Mesothelial cell of epicardium (in vitro differentiated cells): ENCODE measurements around the gene ADAMTS12. TPM values are rescaled to one million over a fixed set of nuclear protein-coding genes. Genes with fewer than 3 reads are reported as not detected.
"Not testable (repeated sequence)": the region's sequence is repeated elsewhere in the genome, so short reads cannot be mapped to it uniquely, and the experiment has no call there.

Experiments
- DNase-seq, 2 experiments: peaks; one replicate each; pipeline ENCODE4 v3.0.0; 2021; ENCODE audit warnings: low spot score in 2 of 2; ENCODE audit not compliant: unreplicated experiment in 2 of 2
- H3K27ac Mint-ChIP-seq: 2 replicates; pipeline ENCODE4 v1.8.0; 2021; ENCODE audit warnings: mixed read lengths
- H3K27me3 Mint-ChIP-seq: 2 replicates; pipeline ENCODE4 v1.8.0; 2021; ENCODE audit warnings: low read depth, mixed read lengths
- H3K36me3 Mint-ChIP-seq: 2 replicates; pipeline ENCODE4 v1.8.0; 2021; ENCODE audit warnings: mixed read lengths
- H3K4me1 Mint-ChIP-seq: 2 replicates; pipeline ENCODE4 v1.8.0; 2021; ENCODE audit warnings: mixed read lengths
- H3K4me3 Mint-ChIP-seq: 2 replicates; pipeline ENCODE4 v1.8.0; 2021; ENCODE audit warnings: mild to moderate bottlenecking, moderate library complexity, mixed read lengths
- H3K9me3 Mint-ChIP-seq: 2 replicates; pipeline ENCODE4 v1.8.0; 2021; ENCODE audit warnings: mixed read lengths
- CTCF ChIP-seq: fragments of 200-600 bp; sonication (generic); IDR thresholded peaks from one replicate; pipeline ENCODE4 v1.5.0; 2021; ENCODE audit warnings: antibody characterized with exemption; ENCODE audit not compliant: unreplicated experiment
- total RNA-seq: library from RNA; stranded (reverse); gene quantifications from 3 replicates; pipeline ENCODE4 v1.2.1, GENCODE V29; 2021

The ADAMTS12 gene
- total RNA-seq, 1 donor from 2014 or later = 14.0 TPM

GRCh38 chr5:33867241-33867640, 24.5 kb downstream of the ADAMTS12 start:
- TF ChIP-seq CTCF = no peak

GRCh38 chr5:33859177-33859576, 32.6 kb downstream of the ADAMTS12 start:
- H3K27me3 Mint-ChIP-seq, DNase-seq, H3K4me3 Mint-ChIP-seq, H3K9me3 Mint-ChIP-seq, H3K36me3 Mint-ChIP-seq, H3K27ac Mint-ChIP-seq: not testable (repeated sequence)
- H3K4me1 Mint-ChIP-seq = peaks cover 11% of the 10 kb centered on the region

More at GRCh38 chr5:33867241-33867640, 24.5 kb downstream of the ADAMTS12 start:
- no peak overlapping the region for H3K4me3 Mint-ChIP-seq
- peaks cover 54% of the 10 kb centered on the region for H3K9me3 Mint-ChIP-seq
- H3K27me3 Mint-ChIP-seq = no peaks in the 10 kb centered on the region
- no peaks in the 10 kb centered on the region for H3K4me1 Mint-ChIP-seq
- no peak for DNase-seq
- no peak overlapping the region for H3K27ac Mint-ChIP-seq
- H3K36me3 Mint-ChIP-seq = peaks cover 11% of the 10 kb centered on the region

- no peaks in the 10 kb centered on the region for H3K27me3 Mint-ChIP-seq
- H3K4me3 Mint-ChIP-seq = no peak overlapping the region
- TF ChIP-seq CTCF = no peak
- H3K27ac Mint-ChIP-seq = no peak overlapping the region
- no peaks in the 10 kb centered on the region for H3K9me3 Mint-ChIP-seq
- no peaks in the 10 kb centered on the region for H3K36me3 Mint-ChIP-seq
- no peak for DNase-seq
- peaks cover 17% of the 10 kb centered on the region for H3K4me1 Mint-ChIP-seq
Observed at GRCh38 chr5:33857037-33857436, 34.8 kb downstream of the ADAMTS12 start.

- Mint-ChIP-seq H3K27ac (no peak overlapping the region), H3K9me3 (no peaks in the 10 kb centered on the region), H3K4me3 (no peak overlapping the region), H3K4me1 (peaks cover 19% of the 10 kb centered on the region), H3K27me3 (no peaks in the 10 kb centered on the region), H3K36me3 (no peaks in the 10 kb centered on the region)
- no peak for TF ChIP-seq CTCF
- no peak for DNase-seq
Observed at GRCh38 chr5:33855396-33855795, 36.4 kb downstream of the ADAMTS12 start.

GRCh38 chr5:33854733-33855151, 37.0 kb downstream of the ADAMTS12 start:
- H3K27ac Mint-ChIP-seq = peak overlapping the region; percentile 32
- H3K36me3 Mint-ChIP-seq = no peaks in the 10 kb centered on the region
- no peaks in the 10 kb centered on the region for H3K9me3 Mint-ChIP-seq
- H3K27me3 Mint-ChIP-seq = no peaks in the 10 kb centered on the region
- H3K4me1 Mint-ChIP-seq = peaks cover 19% of the 10 kb centered on the region
- H3K4me3 Mint-ChIP-seq = no peak overlapping the region
- no peak for DNase-seq
- TF ChIP-seq CTCF = no peak

GRCh38 chr5:33852837-33853236, 39.0 kb downstream of the ADAMTS12 start:
- H3K9me3 Mint-ChIP-seq = no peaks in the 10 kb centered on the region
- peaks cover 17% of the 10 kb centered on the region for H3K4me1 Mint-ChIP-seq
- no peak overlapping the region for H3K4me3 Mint-ChIP-seq
- H3K36me3 Mint-ChIP-seq = no peaks in the 10 kb centered on the region
- no peak overlapping the region for H3K27ac Mint-ChIP-seq
- DNase-seq = no peak
- TF ChIP-seq CTCF = no peak
- no peaks in the 10 kb centered on the region for H3K27me3 Mint-ChIP-seq
